Common myeloid progenitor, CD34-positive (primary cell): ENCODE data around the gene TMEM184B.

Experiments
- CTCF ChIA-PET: fragments of 350-600 bp; sonication (Branson Sonifier 250); formaldehyde crosslinking; loops from one replicate; lab custom pipeline; 2021; ENCODE audit warnings: antibody characterized with exemption; lab: Charles Lee
- POLR2A ChIA-PET: fragments of 350-600 bp; sonication (Branson Sonifier 250); formaldehyde crosslinking; loops from one replicate; lab custom pipeline; 2021; ENCODE audit warnings: antibody characterized with exemption; lab: Charles Lee
- DNase-seq, 3 donors: peaks; one replicate each; pipeline versions ENCODE4 v3.0.0 to v3.0.0-alpha.2; 2013
- H3K27ac ChIP-seq, 2 experiments: 1 replicate in 1 of 2; 2 replicates in 1 of 2; pipeline ENCODE4 v1.7.0; 2013; ENCODE audit warnings: inconsistent platforms in 2 of 2, low read length in 2 of 2, mild to moderate bottlenecking in 2 of 2, low read depth in 1 of 2, moderate library complexity in 1 of 2; ENCODE audit not compliant: severe bottlenecking in 2 of 2, insufficient read depth in 1 of 2, poor library complexity in 1 of 2
- H3K27me3 ChIP-seq, 5 experiments: replicated peaks in 2 of 5; 1 replicate in 3 of 5; 2 replicates in 2 of 5; pipeline versions ENCODE4 v1.6.1 to v1.7.0; 2013; ENCODE audit warnings: low read length in 4 of 5, mild to moderate bottlenecking in 2 of 5, moderate library complexity in 2 of 5, inconsistent platforms in 1 of 5; ENCODE audit not compliant: insufficient read depth in 5 of 5, control insufficient read depth in 4 of 5
- H3K36me3 ChIP-seq, 4 experiments: 1 replicate in 2 of 4; 2 replicates in 2 of 4; pipeline versions ENCODE4 v1.6.1 to v1.7.0; 2013; ENCODE audit warnings: low read length in 3 of 4, control low read depth in 1 of 4, mild to moderate bottlenecking in 1 of 4; ENCODE audit not compliant: control insufficient read depth in 4 of 4, insufficient read depth in 4 of 4
- H3K4me1 ChIP-seq, 4 experiments: 1 replicate in 3 of 4; 2 replicates in 1 of 4; pipeline versions ENCODE4 v1.6.1 to v1.7.1; 2013; ENCODE audit warnings: low read length in 3 of 4, mild to moderate bottlenecking in 3 of 4, control low read depth in 1 of 4, inconsistent platforms in 1 of 4, moderate library complexity in 1 of 4; ENCODE audit not compliant: control insufficient read depth in 4 of 4, insufficient read depth in 4 of 4; ENCODE audit errors: control extremely low read depth in 1 of 4
- H3K4me3 ChIP-seq, 7 experiments: 1 replicate in 4 of 7; 2 replicates in 3 of 7; pipeline versions ENCODE4 v1.5.1 to v1.7.0; 2013; ENCODE audit warnings: mild to moderate bottlenecking in 7 of 7, low read length in 6 of 7, moderate library complexity in 6 of 7, inconsistent platforms in 2 of 7, low read depth in 2 of 7, control low read depth in 1 of 7; ENCODE audit not compliant: insufficient read depth in 4 of 7, control insufficient read depth in 1 of 7; ENCODE audit errors: extremely low read depth in 1 of 7
- H3K9me3 ChIP-seq, 5 experiments: 1 replicate in 4 of 5; 2 replicates in 1 of 5; pipeline versions ENCODE4 v1.6.1 to v1.7.1; 2013; ENCODE audit warnings: low read length in 4 of 5, mild to moderate bottlenecking in 2 of 5, inconsistent platforms in 1 of 5, low read depth in 1 of 5, moderate library complexity in 1 of 5; ENCODE audit not compliant: control insufficient read depth in 4 of 5, insufficient read depth in 2 of 5; ENCODE audit errors: control extremely low read depth in 1 of 5
- WGBS: methylation state at CpG from one replicate; pipeline ENCODE4 v1.1.5; 2013; ENCODE audit not compliant: insufficient coverage; 5-methylcytosine and 5-hydroxymethylcytosine counted together

TMEM184B gene

DNA sequence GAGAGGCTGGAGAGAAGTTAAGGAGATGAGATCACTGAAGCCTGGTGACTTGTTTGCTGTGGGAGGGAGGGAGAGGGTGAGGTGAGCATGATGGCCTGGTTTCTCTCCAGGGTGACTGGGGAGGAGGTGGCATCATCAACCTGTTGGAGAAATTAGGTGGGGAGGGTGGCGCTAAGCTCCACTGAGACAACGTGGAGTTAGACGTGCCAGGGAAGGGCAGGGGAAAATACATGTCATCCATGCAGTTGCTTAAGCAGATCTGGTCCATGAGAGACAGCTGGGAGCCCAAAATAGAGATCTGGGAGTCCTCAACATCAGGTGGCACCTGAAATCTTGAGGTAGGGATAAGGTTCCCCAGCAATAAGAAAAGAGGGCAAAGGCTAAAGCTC is 80.3 kb downstream of the TMEM184B start:
- DNase-seq = no peak
- Histone ChIP-seq H3K4me1 (peaks cover 0 to 18% (median 11%) of the 10 kb centered on the region in 4 experiments), H3K36me3 (no peaks in the 10 kb centered on the region), H3K9me3 (no peaks in the 10 kb centered on the region), H3K27ac (no peak overlapping the region), H3K4me3 (no peak overlapping the region), H3K27me3 (no peaks in the 10 kb centered on the region)
- ChIA-PET POLR2A (interaction anchor here (1.6 kb wide), 1 partner anchor 11 kb away, joined by 6 read pairs; the partner anchor contains the start of gene PLA2G6), CTCF (interaction anchor here (1.5 to 2.0 kb wide), 2 partner anchors 9 to 140 kb away, joined by 4 to 5 read pairs; no protein-coding TSS in a partner anchor)
- 100% methylated on average over 3 of the region's 3 CpGs for WGBS

DNA sequence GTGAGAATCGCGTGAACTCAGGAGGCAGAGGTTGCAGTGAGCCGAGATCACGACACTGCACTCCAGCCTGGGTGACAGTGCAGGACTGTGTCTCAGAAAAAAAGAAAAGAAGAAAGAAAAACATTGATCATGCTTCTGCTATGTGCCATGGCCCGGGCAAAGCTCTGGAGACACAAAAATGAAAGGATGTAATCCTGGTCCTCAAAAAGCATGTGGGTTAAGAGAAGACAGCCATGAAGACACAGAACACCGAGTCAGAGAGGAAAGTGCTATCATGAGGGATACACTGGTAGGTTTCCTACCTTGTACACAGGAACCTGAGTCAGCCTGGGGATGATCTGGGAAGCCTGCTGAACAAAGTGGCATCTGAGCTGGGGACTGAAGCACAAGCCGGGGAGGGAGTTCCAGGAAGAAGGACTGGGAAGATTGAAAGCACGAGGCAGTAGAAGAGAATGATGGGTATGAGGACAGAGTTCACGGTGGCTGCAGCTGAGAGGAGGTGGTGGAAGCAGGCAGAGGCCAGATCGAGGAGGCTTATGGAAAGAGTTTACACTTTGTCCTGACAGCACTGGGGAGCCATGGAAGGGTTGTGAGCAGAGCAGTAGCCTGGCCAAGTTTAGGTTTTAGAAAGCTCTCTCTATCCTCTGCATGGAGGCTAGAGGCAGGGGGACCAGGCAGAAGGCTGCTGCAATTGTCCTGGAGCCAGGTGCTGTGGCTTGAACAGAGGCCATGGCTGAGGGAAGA is 80.9 kb downstream of the TMEM184B start:
- WGBS = over 99% methylated on average over 10 of the region's 10 CpGs
- H3K9me3 ChIP-seq = no peaks in the 10 kb centered on the region
- no peak overlapping the region for H3K27ac ChIP-seq
- peaks cover 0 to 18% (median 11%) of the 10 kb centered on the region in 4 experiments for H3K4me1 ChIP-seq
- DNase-seq = no peak
- no peaks in the 10 kb centered on the region for H3K27me3 ChIP-seq
- H3K4me3 ChIP-seq = no peak overlapping the region
- ChIA-PET CTCF (interaction anchor here (1.1 to 1.5 kb wide), 2 partner anchors 8 to 28 kb away, joined by 3 to 4 read pairs; no protein-coding TSS in a partner anchor), POLR2A (interaction anchor here (1.6 kb wide), 1 partner anchor 10 kb away, joined by 6 read pairs; the partner anchor contains the start of gene PLA2G6)
- H3K36me3 ChIP-seq = no peaks in the 10 kb centered on the region

DNA sequence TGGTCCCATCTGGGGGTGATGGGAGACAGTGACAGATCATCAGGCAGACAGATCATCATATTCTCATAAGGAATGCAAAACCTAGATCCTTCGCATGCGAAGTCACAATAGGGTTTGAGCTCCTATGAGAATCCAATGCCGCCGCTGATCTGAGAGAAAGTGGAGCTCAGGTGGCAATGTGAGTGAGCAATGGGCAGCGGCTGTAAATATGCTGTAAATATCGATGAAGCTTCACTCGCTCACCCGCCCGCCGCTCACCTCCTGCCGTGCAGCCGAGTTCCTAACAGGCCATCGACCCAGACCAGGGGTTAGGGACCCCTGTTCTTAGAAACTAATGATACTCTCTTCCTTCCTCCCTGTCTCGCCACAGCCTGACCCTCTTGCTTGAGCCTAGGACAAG is 81.8 kb downstream of the TMEM184B start:
- WGBS = 95% methylated on average over 14 of the region's 14 CpGs
- H3K4me1 ChIP-seq = peaks cover 0 to 18% (median 11%) of the 10 kb centered on the region in 4 experiments
- ChIA-PET POLR2A (no interaction called here), CTCF (interaction anchor here (1.1 to 1.5 kb wide), 2 partner anchors 7 to 27 kb away, joined by 3 to 4 read pairs; no protein-coding TSS in a partner anchor)
- no peaks in the 10 kb centered on the region for H3K9me3 ChIP-seq
- no peaks in the 10 kb centered on the region for H3K27me3 ChIP-seq
- H3K36me3 ChIP-seq = no peaks in the 10 kb centered on the region
- H3K27ac ChIP-seq = no peak overlapping the region
- DNase-seq = no peak
- no peak overlapping the region for H3K4me3 ChIP-seq

DNA sequence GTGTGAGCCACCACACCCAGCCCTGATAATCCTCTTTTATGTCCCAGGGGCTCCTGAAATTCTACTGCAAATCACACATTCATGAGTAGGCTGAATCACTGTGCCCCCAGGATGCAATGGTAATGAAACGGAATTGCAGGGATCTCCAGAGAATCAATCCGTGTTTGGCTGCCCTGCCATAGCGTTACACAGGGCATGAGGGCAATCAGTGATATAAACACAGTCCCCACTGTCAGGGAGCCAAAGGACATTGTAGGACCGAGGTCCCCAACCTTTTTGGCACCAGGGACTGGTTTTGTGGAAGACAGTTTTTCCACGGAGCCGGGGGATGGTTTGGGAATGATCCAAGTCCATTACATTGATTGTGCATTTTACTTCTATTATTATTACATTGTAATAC is 82.2 kb downstream of the TMEM184B start:
- WGBS = 90% methylated on average over 3 of the region's 6 CpGs
- POLR2A ChIA-PET = no interaction called here
- no peak overlapping the region for H3K27ac ChIP-seq

DNA sequence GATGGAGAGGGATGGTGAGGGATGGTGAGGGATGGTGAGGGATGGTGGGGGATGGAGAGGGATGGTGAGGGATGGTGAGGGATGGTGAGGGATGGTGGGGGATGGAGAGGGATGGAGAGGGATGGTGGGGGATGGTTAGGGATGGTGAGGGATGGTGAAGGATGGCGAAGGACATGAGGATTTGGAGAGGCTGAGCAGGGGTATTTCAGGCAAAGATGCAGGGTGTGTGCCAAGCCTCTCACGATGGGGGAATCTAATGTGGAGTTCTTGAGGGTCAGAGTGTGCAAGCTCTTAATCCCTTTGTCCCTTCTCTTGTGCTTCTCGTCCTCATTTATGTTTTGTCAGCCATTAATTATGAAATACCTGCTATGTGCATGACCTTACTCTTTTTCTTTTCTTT is 83.7 kb downstream of the TMEM184B start:
- WGBS = 97% methylated on average over 3 of the region's 3 CpGs
- no peak overlapping the region for H3K27ac ChIP-seq
- DNase-seq = no peak
- H3K4me1 ChIP-seq = peaks cover 0 to 8% (median 4%) of the 10 kb centered on the region in 4 experiments
- POLR2A ChIA-PET = no interaction called here
- no peaks in the 10 kb centered on the region for H3K36me3 ChIP-seq
- CTCF ChIA-PET = no interaction called here
- no peaks in the 10 kb centered on the region for H3K9me3 ChIP-seq
- H3K27me3 ChIP-seq = no peaks in the 10 kb centered on the region
- H3K4me3 ChIP-seq = no peak overlapping the region

More for the DNA sequence above, 82.2 kb downstream of the TMEM184B start:
- CTCF ChIA-PET = interaction anchor here (1.1 kb wide), 1 partner anchor 26 kb away, joined by 3 read pairs; no protein-coding TSS in a partner anchor
- Histone ChIP-seq H3K36me3 (no peaks in the 10 kb centered on the region), H3K9me3 (no peaks in the 10 kb centered on the region), H3K4me3 (no peak overlapping the region), H3K4me1 (peaks cover 0 to 18% (median 11%) of the 10 kb centered on the region in 4 experiments), H3K27me3 (no peaks in the 10 kb centered on the region)
- no peak for DNase-seq

DNA sequence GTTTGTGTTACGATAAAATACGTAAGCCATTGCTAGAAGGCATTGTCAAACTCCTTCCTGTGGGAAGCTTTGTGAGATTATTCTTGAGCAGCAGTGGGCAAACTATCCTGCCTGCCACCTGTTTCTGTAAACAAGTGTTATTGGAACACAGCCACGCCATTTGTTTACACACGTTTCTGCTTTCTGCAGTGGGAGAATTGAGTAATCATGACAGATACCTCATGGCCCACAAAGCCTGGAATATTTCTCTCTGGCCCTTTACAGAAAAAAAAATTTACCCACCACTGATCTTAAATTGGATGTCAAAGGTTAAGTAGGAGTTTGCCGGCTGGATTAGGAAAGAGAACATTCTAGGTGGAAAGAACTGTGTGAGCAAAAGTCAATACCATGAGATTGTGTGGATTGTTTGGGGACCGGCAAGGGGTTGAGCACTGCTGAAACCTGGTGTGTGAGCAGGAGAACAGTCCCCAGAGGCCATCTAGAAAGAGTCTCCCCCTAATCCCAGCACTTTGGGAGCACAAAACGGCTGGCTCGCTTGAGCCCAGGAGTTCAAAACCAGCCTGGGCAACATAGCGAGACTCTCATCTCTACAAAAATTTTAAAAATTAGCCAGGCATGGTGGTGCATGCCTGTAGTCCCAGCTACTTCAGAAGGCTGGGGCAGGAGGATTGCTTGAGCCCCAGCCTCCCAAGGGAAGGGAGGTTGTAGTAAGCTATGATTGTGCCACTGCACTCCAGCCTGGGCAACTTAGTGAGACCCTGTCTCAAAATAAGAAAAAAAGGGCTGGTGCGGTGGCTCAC is 85.2 kb downstream of the TMEM184B start:
- no peak overlapping the region for H3K27ac ChIP-seq
- DNase-seq = no peak

More for the DNA sequence above, 85.2 kb downstream of the TMEM184B start:
- ChIA-PET CTCF (interaction anchor here (1.3 to 1.5 kb wide), 2 partner anchors 10 to 12 kb away, joined by 5 read pairs; no protein-coding TSS in a partner anchor), POLR2A (no interaction called here)
- Histone ChIP-seq H3K9me3 (no peaks in the 10 kb centered on the region), H3K4me3 (no peak overlapping the region), H3K27me3 (no peaks in the 10 kb centered on the region), H3K4me1 (no peaks in the 10 kb centered on the region), H3K36me3 (no peaks in the 10 kb centered on the region)
- WGBS = 91% methylated on average over 8 of the region's 10 CpGs
